Neural cell (in vitro differentiated cells): ENCODE results near the gene PARP1. TPM values are rescaled to one million over a fixed set of nuclear protein-coding genes. Genes with fewer than 3 reads are reported as not detected.

Source experiments
- H2AFZ ChIP-seq: fragments of 200-600, 300-800 bp; sonication (generic), shearing (Covaris generic); 2 replicates; pipeline ENCODE4 v1.6.0; 2014; ENCODE audit warnings: low read depth, mild to moderate bottlenecking, antibody characterized with exemption, low read length, moderate library complexity
- H3F3A ChIP-seq: fragments of 200-600 bp; shearing (Covaris generic); 2 replicates; pipeline ENCODE4 v1.6.1; 2016; ENCODE audit warnings: mild to moderate bottlenecking, moderate library complexity, mixed read lengths, antibody characterized with exemption, low read length; ENCODE audit not compliant: insufficient read depth, poor library complexity, severe bottlenecking
- H3K27ac ChIP-seq: fragments of 200-600, 300-800 bp; sonication (generic), shearing (Covaris generic); 2 replicates; pipeline ENCODE4 v1.5.1; 2014; ENCODE audit warnings: mild to moderate bottlenecking, low read length, moderate library complexity
- H3K27me3 ChIP-seq: fragments of 300-800, 200-600 bp; sonication (generic), shearing (Covaris generic); 2 replicates; pipeline ENCODE4 v1.6.0; 2014; ENCODE audit warnings: mild to moderate bottlenecking, low read depth, low read length, moderate library complexity; ENCODE audit not compliant: insufficient read depth
- H3K36me3 ChIP-seq: fragments of 300-800, 200-600 bp; sonication (generic), shearing (Covaris generic); 2 replicates; pipeline ENCODE4 v1.5.1; 2014; ENCODE audit warnings: mild to moderate bottlenecking, antibody characterized with exemption, low read length, moderate library complexity; ENCODE audit not compliant: insufficient read depth
- H3K4me2 ChIP-seq: fragments of 300-800, 200-600 bp; sonication (generic), shearing (Covaris generic); 2 replicates; pipeline ENCODE4 v1.6.0; 2014; ENCODE audit warnings: mild to moderate bottlenecking, low read length
- H3K4me3 ChIP-seq: fragments of 300-800, 200-600 bp; sonication (generic), shearing (Covaris generic); 2 replicates; pipeline ENCODE4 v1.5.1; 2014; ENCODE audit warnings: mild to moderate bottlenecking, low read length, moderate library complexity
- H3K79me2 ChIP-seq: fragments of 200-600 bp; shearing (Covaris generic); replicated peaks from 2 replicates; pipeline ENCODE4 v1.6.0; 2014; ENCODE audit warnings: mild to moderate bottlenecking, low read length, moderate library complexity; ENCODE audit not compliant: insufficient read depth
- H3K9ac ChIP-seq: fragments of 300-800, 200-600 bp; sonication (generic), shearing (Covaris generic); 2 replicates; pipeline ENCODE4 v1.6.1; 2016; ENCODE audit warnings: mild to moderate bottlenecking, low read length, mixed read lengths
- H3K9me2 ChIP-seq: fragments of 200-600 bp; shearing (Covaris generic); 2 replicates; pipeline ENCODE4 v1.6.1; 2016; ENCODE audit warnings: mild to moderate bottlenecking, low read length, mixed read lengths; ENCODE audit not compliant: insufficient read depth
- H3K9me3 ChIP-seq: fragments of 200-600, 300-800 bp; sonication (generic), shearing (Covaris generic); 2 replicates; pipeline ENCODE4 v1.6.1; 2016; ENCODE audit warnings: mild to moderate bottlenecking, mixed run types, low read length, moderate library complexity, mixed read lengths
- H4K20me1 ChIP-seq: fragments of 200-600 bp; shearing (Covaris generic); 2 replicates; pipeline ENCODE4 v1.6.1; 2016; ENCODE audit warnings: mild to moderate bottlenecking, mixed run types; ENCODE audit not compliant: insufficient read depth
- EP300 ChIP-seq: fragments of 450-650 bp; conservative IDR thresholded peaks from 2 replicates; pipeline ENCODE4 v1.6.1; 2014; ENCODE audit warnings: antibody characterized with exemption, mild to moderate bottlenecking, moderate library complexity; ENCODE audit not compliant: poor library complexity, severe bottlenecking
- EZH2 ChIP-seq: fragments of 200-600, 300-800 bp; shearing (Covaris generic), sonication (generic); IDR thresholded peaks from 2 replicates; pipeline ENCODE4 v1.6.1; 2014; ENCODE audit warnings: antibody characterized with exemption, low read length, borderline replicate concordance, mild to moderate bottlenecking; ENCODE audit not compliant: insufficient read depth, poor library complexity, severe bottlenecking
- MXI1 ChIP-seq: fragments of 450-650 bp; conservative IDR thresholded peaks from 2 replicates; pipeline ENCODE4 v1.6.1; 2014; ENCODE audit warnings: antibody characterized with exemption, mild to moderate bottlenecking; ENCODE audit not compliant: poor library complexity, severe bottlenecking
- POLR2AphosphoS5 ChIP-seq: IDR thresholded peaks from 2 replicates; pipeline ENCODE4 v1.6.1; 2012
- RAD21 ChIP-seq: fragments of 450-650 bp; conservative IDR thresholded peaks from 2 replicates; pipeline ENCODE4 v1.6.1; 2014; ENCODE audit warnings: antibody characterized with exemption, mild to moderate bottlenecking, moderate library complexity
- REST ChIP-seq: IDR thresholded peaks from 2 replicates; pipeline ENCODE4 v1.6.1; 2012; ENCODE audit warnings: borderline replicate concordance
- SMC3 ChIP-seq: fragments of 450-650 bp; conservative IDR thresholded peaks from 2 replicates; pipeline ENCODE4 v1.6.1; 2014; ENCODE audit warnings: antibody characterized with exemption, mild to moderate bottlenecking, moderate library complexity; ENCODE audit not compliant: poor library complexity
- TAF1 ChIP-seq: IDR thresholded peaks from 2 replicates; pipeline ENCODE4 v1.6.1; 2012; ENCODE audit warnings: low read depth
- polyA plus RNA-seq: library from polyadenylated mRNA; depleted of rRNA; stranded (reverse); fragments of >200 nt; gene quantifications from 2 replicates; pipeline ENCODE4 v1.2.3, GENCODE V29; 2014
- TF ChIP-seq, protein P1 (sequence below): fragments of 450-650 bp; IDR thresholded peaks from 2 replicates; pipeline ENCODE4 v1.5.1; 2014; ENCODE audit warnings: antibody characterized with exemption, mild to moderate bottlenecking, moderate library complexity; ENCODE audit not compliant: poor library complexity, severe bottlenecking

Gene PARP1
- polyA plus RNA-seq, 1 donor from 2014 or later, result 112 TPM

- H3K36me3 ChIP-seq, result peaks cover 7% of the 10 kb centered on the region
- no peak overlapping the region for H2AFZ ChIP-seq
- no peaks in the 10 kb centered on the region for H3K27me3 ChIP-seq
- H3K4me3 ChIP-seq, result no peak overlapping the region
- H3K9me3 ChIP-seq, result no peaks in the 10 kb centered on the region
- H3K4me2 ChIP-seq, result no peak overlapping the region
- H3K9ac ChIP-seq, result no peak overlapping the region
- no peaks in the 10 kb centered on the region for H3K9me2 ChIP-seq
- TF ChIP-seq TAF1, result no peak
- H3K27ac ChIP-seq, result no peak overlapping the region
- no peaks in the 10 kb centered on the region for H3F3A ChIP-seq
- no peaks in the 10 kb centered on the region for H3K79me2 ChIP-seq
- H4K20me1 ChIP-seq, result no peaks in the 10 kb centered on the region
Observed at GRCh38 chr1:226371027-226371694, 36.7 kb downstream of the PARP1 start.

DNA sequence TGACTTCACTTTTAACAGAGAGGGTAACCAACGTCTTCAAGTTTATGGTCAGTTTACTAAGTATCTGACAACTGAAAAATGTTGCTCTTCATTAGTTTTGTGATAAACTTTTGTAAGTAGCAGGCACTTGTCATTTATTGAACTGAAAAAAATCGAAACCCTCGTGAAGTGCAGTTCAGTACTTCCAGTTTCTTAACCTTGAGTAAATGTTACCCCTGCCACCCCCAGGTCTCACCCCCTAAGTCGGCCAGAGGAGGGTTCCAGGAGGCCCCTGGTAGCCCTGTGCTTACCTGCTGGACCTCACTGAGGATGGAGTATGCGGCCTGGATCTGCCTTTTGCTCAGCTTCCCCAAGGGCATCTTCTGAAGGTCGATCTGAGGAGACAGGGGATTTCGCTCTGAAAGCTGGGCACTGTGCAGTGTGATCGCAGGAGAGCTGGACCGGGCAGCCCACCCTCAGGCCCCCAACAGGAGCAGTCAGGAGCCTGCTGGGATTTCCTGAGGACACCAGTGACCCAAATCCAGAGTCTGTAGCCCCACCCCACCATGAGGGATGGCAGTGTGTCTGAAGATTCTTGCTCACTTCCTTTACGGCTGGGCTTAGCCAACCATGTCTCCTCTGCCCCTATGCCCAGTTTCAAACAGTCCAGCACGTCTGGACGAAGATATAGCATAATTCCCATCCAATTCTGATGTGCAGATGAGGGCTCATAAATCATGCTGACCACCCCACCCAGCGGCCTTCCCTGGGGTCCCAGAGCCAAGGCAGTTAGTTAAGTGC lies 37.6 kb downstream of the PARP1 start:
- no peak overlapping the region for H3K9ac ChIP-seq
- no peak overlapping the region for H3K27ac ChIP-seq
- H2AFZ ChIP-seq, result no peak overlapping the region
- H4K20me1 ChIP-seq, result no peaks in the 10 kb centered on the region
- H3K9me3 ChIP-seq, result no peaks in the 10 kb centered on the region
- TF ChIP-seq POLR2AphosphoS5 (no peak), TAF1 (no peak), SMC3 (no peak), MXI1 (no peak), EP300 (no peak), REST (no peak), RAD21 (no peak), EZH2 (no peak)
- TF ChIP-seq, protein P1, sequence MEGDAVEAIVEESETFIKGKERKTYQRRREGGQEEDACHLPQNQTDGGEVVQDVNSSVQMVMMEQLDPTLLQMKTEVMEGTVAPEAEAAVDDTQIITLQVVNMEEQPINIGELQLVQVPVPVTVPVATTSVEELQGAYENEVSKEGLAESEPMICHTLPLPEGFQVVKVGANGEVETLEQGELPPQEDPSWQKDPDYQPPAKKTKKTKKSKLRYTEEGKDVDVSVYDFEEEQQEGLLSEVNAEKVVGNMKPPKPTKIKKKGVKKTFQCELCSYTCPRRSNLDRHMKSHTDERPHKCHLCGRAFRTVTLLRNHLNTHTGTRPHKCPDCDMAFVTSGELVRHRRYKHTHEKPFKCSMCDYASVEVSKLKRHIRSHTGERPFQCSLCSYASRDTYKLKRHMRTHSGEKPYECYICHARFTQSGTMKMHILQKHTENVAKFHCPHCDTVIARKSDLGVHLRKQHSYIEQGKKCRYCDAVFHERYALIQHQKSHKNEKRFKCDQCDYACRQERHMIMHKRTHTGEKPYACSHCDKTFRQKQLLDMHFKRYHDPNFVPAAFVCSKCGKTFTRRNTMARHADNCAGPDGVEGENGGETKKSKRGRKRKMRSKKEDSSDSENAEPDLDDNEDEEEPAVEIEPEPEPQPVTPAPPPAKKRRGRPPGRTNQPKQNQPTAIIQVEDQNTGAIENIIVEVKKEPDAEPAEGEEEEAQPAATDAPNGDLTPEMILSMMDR, result no peak
- H3K27me3 ChIP-seq, result no peaks in the 10 kb centered on the region
- no peak overlapping the region for H3K4me2 ChIP-seq
- H3K36me3 ChIP-seq, result peaks cover 8% of the 10 kb centered on the region
- H3K79me2 ChIP-seq, result no peaks in the 10 kb centered on the region
- no peak overlapping the region for H3K4me3 ChIP-seq
- no peaks in the 10 kb centered on the region for H3K9me2 ChIP-seq
- no peaks in the 10 kb centered on the region for H3F3A ChIP-seq
